Psoas muscle (tissue), 8 donors: Measurements from ENCODE around the gene TAP1. TPM values are rescaled to one million over a fixed set of nuclear protein-coding genes. Genes with fewer than 3 reads are reported as not detected.

ENCODE experiments used
- ATAC-seq, 4 donors: fragments of 200-7000 bp; cut with Tn5 transposase; one replicate each; pipeline ENCODE4 v1.9.1; 2020; ENCODE audit warnings: moderate library complexity in 3 of 4, mild to moderate bottlenecking in 2 of 4
- DNase-seq, 2 donors: peaks; one replicate each; pipeline ENCODE4 v3.0.0-alpha.2; 2020
- H3K27ac ChIP-seq: fragments of 200-600 bp; one replicate; pipeline ENCODE4 v1.8.0; 2022
- H3K27me3 ChIP-seq, 3 donors: fragments of 200-600 bp in 1 of 3; one replicate each; pipeline versions ENCODE4 v1.6.1 to v1.8.0; 2013 to 2022; ENCODE audit warnings: low read length in 2 of 3, mild to moderate bottlenecking in 2 of 3, moderate library complexity in 1 of 3; ENCODE audit not compliant: insufficient read depth in 3 of 3
- H3K36me3 ChIP-seq, 2 donors: fragments of 200-600 bp in 1 of 2; one replicate each; pipeline versions ENCODE4 v1.6.1 to v1.8.0; 2013 to 2022; ENCODE audit warnings: low read depth in 1 of 2, mild to moderate bottlenecking in 1 of 2, moderate library complexity in 1 of 2; ENCODE audit not compliant: insufficient read depth in 1 of 2
- H3K4me1 ChIP-seq: fragments of 200-600 bp; one replicate; pipeline ENCODE4 v1.8.0; 2022
- H3K4me3 ChIP-seq: fragments of 200-600 bp; one replicate; pipeline ENCODE4 v1.8.0; 2022; ENCODE audit warnings: mild to moderate bottlenecking
- H3K9me3 ChIP-seq: fragments of 200-600 bp; one replicate; pipeline ENCODE4 v1.8.0; 2022
- WGBS, 3 donors: extraction: QIAGEN DNeasy Blood & Tissue Kit; methylation state at CpG; one replicate each; pipeline versions ENCODE4 v1.1.6 to v1.1.7; 2013; 5-methylcytosine and 5-hydroxymethylcytosine counted together
- intact Hi-C, 2 donors: fragments of 100-400 bp; cut with DNase I; formaldehyde crosslinking; loops; one replicate each; pipeline versions ENCODE4 v1.11.0 to v1.14.2; 2022
- polyA plus RNA-seq, 3 donors: library from polyadenylated mRNA; stranded (reverse); fragments of 200-250 nt; gene quantifications; one replicate each; pipeline ENCODE4 v1.2.3, GENCODE V29; 2013
- total RNA-seq, 4 donors: library from RNA; stranded (reverse); fragmentation: NEBNext Ultra II Directional in 2 of 4; extraction: Animal tissue kit (Norgen Biotek cat#: 25700) in 2 of 4; gene quantifications; one replicate each; pipeline versions ENCODE4 v1.2.1 to v1.2.4, GENCODE V29; 2021 to 2023
- TF ChIP-seq, protein P1 (sequence below): fragments of 200-600 bp; IDR thresholded peaks from one replicate; pipeline ENCODE4 v1.8.0; 2022; ENCODE audit warnings: antibody characterized with exemption
- donor health status: healthy with polysubstance abuse.
- donor health status: DM: no; HTN: no; CAD: no; lungs with moderate emphysema.
- donor health status: Bipolar disorder and iron deficiency.
- donor health status: healthy.
- donor health status: DM: yes; HTN: yes; CAD: no.
- donor health status: DM: no; HTN: no; CAD: no.
- donor health status: DM: no; HTN: no; CAD: no.
- donor health status: DM: yes; HTN: yes; CAD: no.

Gene TAP1
- total and polyA plus RNA-seq, 7 donors, result 14.1 to 23.5 (median 17.7) TPM

DNA sequence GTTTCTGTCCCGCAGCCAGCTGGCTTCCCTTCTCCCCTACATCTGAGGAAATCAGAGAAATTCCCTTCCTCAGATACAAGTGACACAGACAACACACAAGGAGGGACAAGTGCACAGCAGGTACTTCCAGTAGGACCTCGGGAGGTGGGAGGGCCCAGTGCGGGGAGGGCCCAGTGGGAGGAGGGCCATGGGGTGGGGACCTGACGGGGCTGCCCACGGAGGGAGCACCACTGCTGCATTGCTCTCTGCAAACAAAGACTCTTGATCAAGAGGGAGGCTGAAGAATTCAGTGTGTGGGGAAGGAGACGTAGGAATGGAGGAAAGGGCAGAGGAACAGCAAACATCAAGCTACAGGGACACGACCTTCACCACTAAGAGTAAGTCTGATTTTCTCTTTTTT is 24.0 kb downstream of the TAP1 start:
- H3K36me3 ChIP-seq, result peaks cover 0 to 64% of the 10 kb centered on the region in 2 donors
- ATAC-seq, result no peak
- intact Hi-C loops, result loop anchor here in 1 of 2 donors (5.0 kb wide), 1 partner anchor 38 kb away; no protein-coding TSS in a partner anchor

DNA sequence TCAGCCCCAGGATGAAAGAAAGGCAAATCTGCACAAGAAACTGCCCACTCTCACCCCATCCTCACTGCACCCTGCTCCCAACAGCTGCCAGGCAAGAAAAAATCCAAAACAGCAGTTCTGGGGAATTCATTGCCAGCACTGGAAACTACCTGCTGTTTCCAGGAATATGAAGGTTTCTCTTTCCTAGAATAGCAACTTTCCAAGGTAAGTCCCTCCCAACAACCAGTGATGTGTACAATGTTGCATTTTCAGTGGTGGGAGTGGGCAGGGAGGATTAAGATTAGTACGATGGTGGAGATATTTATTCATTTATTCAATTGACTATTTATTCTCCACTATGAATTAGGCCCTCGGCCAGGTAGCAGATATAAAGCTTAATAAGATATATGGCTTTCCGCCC is 26.5 kb downstream of the TAP1 start:
- ATAC-seq, result no peak
- H3K27me3 ChIP-seq, result no peaks in the 10 kb centered on the region
- TF ChIP-seq, protein P1, sequence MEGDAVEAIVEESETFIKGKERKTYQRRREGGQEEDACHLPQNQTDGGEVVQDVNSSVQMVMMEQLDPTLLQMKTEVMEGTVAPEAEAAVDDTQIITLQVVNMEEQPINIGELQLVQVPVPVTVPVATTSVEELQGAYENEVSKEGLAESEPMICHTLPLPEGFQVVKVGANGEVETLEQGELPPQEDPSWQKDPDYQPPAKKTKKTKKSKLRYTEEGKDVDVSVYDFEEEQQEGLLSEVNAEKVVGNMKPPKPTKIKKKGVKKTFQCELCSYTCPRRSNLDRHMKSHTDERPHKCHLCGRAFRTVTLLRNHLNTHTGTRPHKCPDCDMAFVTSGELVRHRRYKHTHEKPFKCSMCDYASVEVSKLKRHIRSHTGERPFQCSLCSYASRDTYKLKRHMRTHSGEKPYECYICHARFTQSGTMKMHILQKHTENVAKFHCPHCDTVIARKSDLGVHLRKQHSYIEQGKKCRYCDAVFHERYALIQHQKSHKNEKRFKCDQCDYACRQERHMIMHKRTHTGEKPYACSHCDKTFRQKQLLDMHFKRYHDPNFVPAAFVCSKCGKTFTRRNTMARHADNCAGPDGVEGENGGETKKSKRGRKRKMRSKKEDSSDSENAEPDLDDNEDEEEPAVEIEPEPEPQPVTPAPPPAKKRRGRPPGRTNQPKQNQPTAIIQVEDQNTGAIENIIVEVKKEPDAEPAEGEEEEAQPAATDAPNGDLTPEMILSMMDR, result no peak
- H3K27ac ChIP-seq, result no peak overlapping the region
- 71 to 77% (median 71%) methylated on average over 3 of the region's 3 CpGs for WGBS, 3 donors
- no peak for DNase-seq
- intact Hi-C loops, result loop anchor here in 1 of 2 donors (5.0 kb wide), 1 partner anchor 40 kb away; no protein-coding TSS in a partner anchor
- no peaks in the 10 kb centered on the region for H3K9me3 ChIP-seq
- no peak overlapping the region for H3K4me3 ChIP-seq
- H3K36me3 ChIP-seq, result peaks cover 0 to 42% of the 10 kb centered on the region in 2 donors
- H3K4me1 ChIP-seq, result no peaks in the 10 kb centered on the region

More for the DNA sequence above, 24.0 kb downstream of the TAP1 start:
- no peaks in the 10 kb centered on the region for H3K4me1 ChIP-seq
- no peak overlapping the region for H3K27ac ChIP-seq
- no peaks in the 10 kb centered on the region for H3K9me3 ChIP-seq
- TF ChIP-seq, protein P1, result no peak
- WGBS, 3 donors, result 71 to 83% (median 74%) methylated on average over 7 of the region's 7 CpGs
- DNase-seq, result no peak
- H3K27me3 ChIP-seq, result no peaks in the 10 kb centered on the region
- no peak overlapping the region for H3K4me3 ChIP-seq

DNA sequence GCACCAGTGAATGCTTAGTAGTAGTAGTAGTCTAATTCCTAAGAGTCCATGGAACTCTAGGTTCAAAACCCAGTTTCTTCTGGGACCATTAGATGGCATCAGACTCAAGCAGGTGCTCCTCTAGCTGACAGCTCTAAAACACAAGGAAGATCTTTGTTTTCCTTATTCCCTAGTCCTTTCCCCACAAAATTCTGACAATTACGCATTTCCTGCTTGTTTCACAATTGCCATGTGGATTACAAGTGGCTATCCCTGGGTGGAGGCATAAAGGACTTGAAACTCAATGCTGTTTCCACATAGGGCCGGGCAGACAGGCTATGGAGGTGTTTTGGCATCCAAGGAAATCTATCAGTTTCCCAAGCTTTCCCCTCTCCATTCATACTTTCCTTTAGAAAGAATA is 27.5 kb downstream of the TAP1 start:
- no peaks in the 10 kb centered on the region for H3K27me3 ChIP-seq
- H3K27ac ChIP-seq, result no peak overlapping the region
- H3K36me3 ChIP-seq, result peaks cover 0 to 36% of the 10 kb centered on the region in 2 donors
- peak in 2 of 4 donors; percentile 33 to 76 for ATAC-seq
- intact Hi-C loops, result loop anchor here in 1 of 2 donors (5.0 kb wide), 1 partner anchor 41 kb away; no protein-coding TSS in a partner anchor
- TF ChIP-seq, protein P1, result peak; percentile 50
- H3K9me3 ChIP-seq, result no peaks in the 10 kb centered on the region
- no peaks in the 10 kb centered on the region for H3K4me1 ChIP-seq
- DNase-seq, result no peak
- no peak overlapping the region for H3K4me3 ChIP-seq
- 34 to 56% (median 42%) methylated on average over 2 of the region's 2 CpGs for WGBS, 3 donors

DNA sequence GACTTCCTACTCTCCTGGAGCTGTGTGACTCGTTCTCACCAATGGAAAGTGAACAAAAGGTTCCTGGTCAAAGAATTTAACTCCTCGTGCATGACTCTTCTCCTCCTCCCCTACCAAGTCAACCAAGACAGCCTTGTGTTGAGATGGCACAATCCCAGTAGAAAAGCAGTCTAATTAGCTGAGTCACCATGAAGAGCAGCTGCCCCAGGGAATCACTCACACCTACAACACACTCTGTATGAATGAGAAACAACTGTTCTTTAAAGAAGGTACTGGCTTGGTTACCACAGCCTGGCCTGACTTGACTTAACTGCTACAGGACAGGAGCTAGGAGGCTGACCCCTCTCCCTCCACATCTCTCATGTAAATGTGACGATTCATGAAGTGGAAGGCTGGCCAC is 33.8 kb downstream of the TAP1 start:
- no peaks in the 10 kb centered on the region for H3K36me3 ChIP-seq
- ATAC-seq, result peak; percentile 64 to 83 (median 80)
- WGBS, 3 donors, result 43 to 59% (median 46%) methylated on average over 3 of the region's 3 CpGs
- H3K27ac ChIP-seq, result no peak overlapping the region
- intact Hi-C loops, result no loop called here
- no peaks in the 10 kb centered on the region for H3K27me3 ChIP-seq
- no peak for DNase-seq
- H3K4me3 ChIP-seq, result no peak overlapping the region
- H3K4me1 ChIP-seq, result peaks cover 3% of the 10 kb centered on the region
- TF ChIP-seq, protein P1, result no peak
- H3K9me3 ChIP-seq, result no peaks in the 10 kb centered on the region

DNA sequence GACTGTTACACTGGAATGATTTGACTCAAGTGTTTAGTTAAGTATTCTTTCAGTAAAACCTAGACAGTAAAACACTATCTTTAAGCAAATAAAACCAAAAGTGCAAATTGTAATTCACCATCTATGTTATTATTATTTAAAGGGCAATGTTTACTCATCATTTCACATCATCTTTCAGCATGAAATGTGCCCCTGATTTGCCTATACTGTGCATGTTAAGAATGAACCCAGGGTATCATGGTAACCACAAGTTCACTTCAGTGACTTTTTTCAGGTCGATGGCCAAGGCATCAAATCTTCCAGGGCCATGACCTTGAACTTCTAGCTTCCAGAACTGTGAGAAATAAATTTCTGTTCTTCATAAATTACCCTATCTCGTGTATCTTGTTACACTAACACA is 34.6 kb downstream of the TAP1 start:
- DNase-seq, result no peak
- intact Hi-C loops, result no loop called here
- TF ChIP-seq, protein P1, result no peak
- H3K27ac ChIP-seq, result no peak overlapping the region
- peaks cover 3% of the 10 kb centered on the region for H3K4me1 ChIP-seq
- no peaks in the 10 kb centered on the region for H3K9me3 ChIP-seq
- no peak overlapping the region for H3K4me3 ChIP-seq
- no peaks in the 10 kb centered on the region for H3K36me3 ChIP-seq
- no peaks in the 10 kb centered on the region for H3K27me3 ChIP-seq
- WGBS, 3 donors, result 61 to 73% (median 71%) methylated on average over 2 of the region's 2 CpGs
- no peak for ATAC-seq
